ENCODE measurements around the gene CYP4F8. TPM values are rescaled to one million over a fixed set of nuclear protein-coding genes. Genes with fewer than 3 reads are reported as not detected.
"Not testable (repeated sequence)": the region's sequence is repeated elsewhere in the genome, so short reads cannot be mapped to it uniquely, and the experiment has no call there.

Gene CYP4F8
- polyA plus RNA-seq, 1 of the 3 experiments (the other 2 are of a cell fraction), result not detected

GRCh38 chr19:15592506-15592905 is 22.5 kb upstream of the CYP4F8 start:
- CTCF ChIA-PET; H3K4me3 ChIP-seq (ENCODE audit: low read depth in 2 of 2, low read length in 1 of 2); H3K4me1 ChIP-seq (ENCODE audit: control insufficient read depth in 1 of 2, insufficient read depth in 2 of 2, low read depth in 1 of 2, low read length in 1 of 2); DNase-seq; POLR2A ChIA-PET; H4K20me1 ChIP-seq (ENCODE audit: insufficient read depth); H3K9me3 ChIP-seq; H3K27ac ChIP-seq (ENCODE audit: low read depth in 2 of 2, low read length in 1 of 2); H2AFZ ChIP-seq (ENCODE audit: low read depth); H3K9me2 ChIP-seq; H3K9ac ChIP-seq; H3K79me2 ChIP-seq (ENCODE audit: insufficient read depth); H3F3A ChIP-seq (replicated peaks; ENCODE audit: insufficient read depth); H3K4me2 ChIP-seq; H3K36me3 ChIP-seq (replicated peaks in 1 of 2; ENCODE audit: control insufficient read depth in 1 of 2, insufficient read depth in 2 of 2, low read length in 1 of 2): not testable (repeated sequence)
- H3K27me3 ChIP-seq (ENCODE audit: insufficient read depth), result peaks cover 12% of the 10 kb centered on the region
- WGBS (ENCODE audit: low lambda C conversion rate), result under 1% methylated on average over 5 of the region's 5 CpGs

- H3K4me1 ChIP-seq (ENCODE audit: control insufficient read depth in 1 of 2, insufficient read depth in 2 of 2, low read depth in 1 of 2, low read length in 1 of 2); H2AFZ ChIP-seq (ENCODE audit: low read depth); H3K27ac ChIP-seq (ENCODE audit: low read depth in 2 of 2, low read length in 1 of 2); H3K4me2 ChIP-seq; H3K9ac ChIP-seq; H3K4me3 ChIP-seq (ENCODE audit: low read depth in 2 of 2, low read length in 1 of 2); POLR2A ChIA-PET; H3K9me3 ChIP-seq; CTCF ChIA-PET; H3K79me2 ChIP-seq (ENCODE audit: insufficient read depth); H3K36me3 ChIP-seq (replicated peaks in 1 of 2; ENCODE audit: control insufficient read depth in 1 of 2, insufficient read depth in 2 of 2, low read length in 1 of 2); H4K20me1 ChIP-seq (ENCODE audit: insufficient read depth); H3K27me3 ChIP-seq (ENCODE audit: insufficient read depth); DNase-seq; H3F3A ChIP-seq (replicated peaks; ENCODE audit: insufficient read depth); H3K9me2 ChIP-seq: not testable (repeated sequence)
- 7% methylated on average over 3 of the region's 4 CpGs for WGBS (ENCODE audit: low lambda C conversion rate)
These were observed 21.3 kb upstream of the CYP4F8 start for GRCh38 chr19:15593766-15594165.

GRCh38 chr19:15595069-15595468 is 19.9 kb upstream of the CYP4F8 start:
- Histone ChIP-seq H3K36me3 (replicated peaks in 1 of 2; ENCODE audit: control insufficient read depth in 1 of 2, insufficient read depth in 2 of 2, low read length in 1 of 2) (no peaks in the 10 kb centered on the region), H3K9me2 (no peaks in the 10 kb centered on the region), H2AFZ (ENCODE audit: low read depth) (no peak overlapping the region), H3K4me2 (no peak overlapping the region), H3K4me1 (ENCODE audit: control insufficient read depth in 1 of 2, insufficient read depth in 2 of 2, low read depth in 1 of 2, low read length in 1 of 2) (no peaks in the 10 kb centered on the region), H3K79me2 (ENCODE audit: insufficient read depth) (no peaks in the 10 kb centered on the region), H3K4me3 (ENCODE audit: low read depth in 2 of 2, low read length in 1 of 2) (no peak overlapping the region), H3K27ac (ENCODE audit: low read depth in 2 of 2, low read length in 1 of 2) (no peak overlapping the region), H3K9ac (no peak overlapping the region), H4K20me1 (ENCODE audit: insufficient read depth) (no peaks in the 10 kb centered on the region), H3K27me3 (ENCODE audit: insufficient read depth) (no peaks in the 10 kb centered on the region; the same call in 1 of the 2 replicates), H3K9me3 (no peaks in the 10 kb centered on the region), H3F3A (replicated peaks; ENCODE audit: insufficient read depth) (no peaks in the 10 kb centered on the region)
- 3% methylated on average over 6 of the region's 6 CpGs for WGBS (ENCODE audit: low lambda C conversion rate)
- DNase-seq, result no peak
- TF ChIP-seq RFX5 (IDR thresholded peaks at IDR 0.05; ENCODE audit: low read length), result no peak
- TF ChIP-seq RXRA (IDR thresholded peaks at IDR 0.05; ENCODE audit: borderline replicate concordance, low read depth), result no peak
- TF ChIP-seq YY1 (IDR thresholded peaks at IDR 0.05; ENCODE audit: low read depth), result no peak
- TF ChIP-seq ELF1 (IDR thresholded peaks at IDR 0.05), result no peak
- TF ChIP-seq TEAD4 (IDR thresholded peaks at IDR 0.05; ENCODE audit: borderline replicate concordance, insufficient read depth), result no peak
- TF ChIP-seq TAF1 (IDR thresholded peaks at IDR 0.05; ENCODE audit: borderline replicate concordance, low read depth, low read length), result no peak
- TF ChIP-seq PBX3 (IDR thresholded peaks at IDR 0.05), result no peak
- no peak for TF ChIP-seq IRF3 (IDR thresholded peaks at IDR 0.05; ENCODE audit: low read depth, low read length)
- no peak for TF ChIP-seq SIN3A (IDR thresholded peaks at IDR 0.05; ENCODE audit: borderline replicate concordance, low read depth, low read length)
- no peak for TF ChIP-seq ZBTB33 (IDR thresholded peaks at IDR 0.05; ENCODE audit: borderline replicate concordance, low read depth)
- TF ChIP-seq POLR2AphosphoS5 (IDR thresholded peaks at IDR 0.05; ENCODE audit: low read depth, low read length), result no peak
- no peak for TF ChIP-seq FOXJ3 (CRISPR knock-in tag; IDR thresholded peaks at IDR 0.05)
- ChIA-PET CTCF (no interaction called here), POLR2A (no interaction called here)

GRCh38 chr19:15607978-15608925 is 6.8 kb upstream of the CYP4F8 start:
- H3K27ac ChIP-seq (ENCODE audit: low read depth in 2 of 2, low read length in 1 of 2); POLR2A ChIA-PET; H3F3A ChIP-seq (replicated peaks; ENCODE audit: insufficient read depth); H2AFZ ChIP-seq (ENCODE audit: low read depth); H3K9me2 ChIP-seq; H3K4me1 ChIP-seq (ENCODE audit: control insufficient read depth in 1 of 2, insufficient read depth in 2 of 2, low read depth in 1 of 2, low read length in 1 of 2); H3K9ac ChIP-seq; DNase-seq; H3K79me2 ChIP-seq (ENCODE audit: insufficient read depth); H3K4me3 ChIP-seq (ENCODE audit: low read depth in 2 of 2, low read length in 1 of 2); H4K20me1 ChIP-seq (ENCODE audit: insufficient read depth); H3K4me2 ChIP-seq; H3K36me3 ChIP-seq (replicated peaks in 1 of 2; ENCODE audit: control insufficient read depth in 1 of 2, insufficient read depth in 2 of 2, low read length in 1 of 2); H3K9me3 ChIP-seq: not testable (repeated sequence)
- WGBS (ENCODE audit: low lambda C conversion rate), result 10% methylated on average over 14 of the region's 27 CpGs
- CTCF ChIA-PET, result interaction anchor here (0.6 kb wide), 1 partner anchor 23 kb away, joined by 3 read pairs; no protein-coding TSS in a partner anchor
- H3K27me3 ChIP-seq (ENCODE audit: insufficient read depth), result peaks cover 38% of the 10 kb centered on the region; the same call in 1 of the 2 replicates

Measured in SK-N-SH (cell line).